K562 (cell line): ENCODE data around the gene IFT52. TPM values are rescaled to one million over a fixed set of nuclear protein-coding genes. Genes with fewer than 3 reads are reported as not detected.
A peak's percentile ranks its signal among the peaks of the same experiment; 100 is the strongest.

Source experiments
- FOXA1 ChIP-seq: fragments of 450-650 bp; IDR thresholded peaks from 2 replicates; pipeline ENCODE4 v1.6.1; 2016; ENCODE audit warnings: mild to moderate bottlenecking, borderline replicate concordance
- MTA2 ChIP-seq: fragments of 450-650 bp; IDR thresholded peaks from 2 replicates; pipeline ENCODE4 v1.6.1; 2016; ENCODE audit warnings: low read depth
- NFE2L1 ChIP-seq: fragments of 450-650 bp; IDR thresholded peaks from 2 replicates; pipeline ENCODE4 v1.6.1; 2016; ENCODE audit warnings: missing genetic modification characterization, low read depth, mild to moderate bottlenecking, missing compliant biosample characterization, moderate library complexity, borderline replicate concordance
- SETDB1 ChIP-seq: IDR thresholded peaks from one replicate; pipeline ENCODE4 v1.6.1; 2012; ENCODE audit warnings: low read length, control low read depth, inconsistent platforms
- TCF7 ChIP-seq: sonication (generic); IDR thresholded peaks from 2 replicates; pipeline ENCODE4 v1.6.1; 2016; ENCODE audit warnings: antibody characterized with exemption, borderline replicate concordance
- ZNF384 ChIP-seq: IDR thresholded peaks from 2 replicates; pipeline ENCODE4 v1.6.1; 2012; ENCODE audit warnings: low read depth, low read length, improper control_type of control experiment
- polyA plus RNA-seq, 8 experiments: library from polyadenylated mRNA; depleted of rRNA in 4 of 8; stranded (reverse) in 5 of 8; unstranded in 3 of 8; fragments of >200 nt; fragmentation: Nextera tagmentation in 2 of 8; fragmentation: Illumina TruSeq in 1 of 8; extraction: Ambion mirVana in 2 of 8; extraction: Trizol in 1 of 8; gene quantifications; 2 replicates each; pipeline versions ENCODE4 v1.2.1 to v1.2.3, GENCODE V29; 2011 to 2014; ENCODE audit warnings: inconsistent platforms in 1 of 8, missing spikeins in 1 of 8
- total RNA-seq, 7 experiments: library from RNA; depleted of rRNA in 6 of 7; stranded (reverse); fragments of >200 nt in 6 of 7; fragmentation: Illumina TruSeq in 2 of 7; extraction: Trizol in 2 of 7; gene quantifications; 2 replicates each; pipeline versions ENCODE4 v1.2.1 to v1.2.3, GENCODE V29; 2011 to 2021; ENCODE audit warnings: low replicate concordance in 1 of 7
- TF ChIP-seq, protein P1 (sequence below): IDR thresholded peaks from 2 replicates; pipeline ENCODE4 v1.6.1; 2011; ENCODE audit not compliant: insufficient read length; ENCODE audit errors: extremely low read depth
- TF ChIP-seq, protein P2 (sequence below): fragments of 450-650 bp; formaldehyde crosslinking; IDR thresholded peaks from 2 replicates; pipeline ENCODE4 v1.4.0; 2020; ENCODE audit warnings: mild to moderate bottlenecking
- TF ChIP-seq, protein P3 (sequence below): fragments of 450-650 bp; IDR thresholded peaks from 2 replicates; pipeline ENCODE4 v1.6.1; 2017; ENCODE audit warnings: antibody characterized with exemption
- TF ChIP-seq, protein P4 (sequence below): fragments of 450-650 bp; conservative IDR thresholded peaks from 2 replicates; pipeline ENCODE4 v1.6.1; 2016; ENCODE audit warnings: missing genetic modification characterization, low read depth, mild to moderate bottlenecking, control low read depth, missing compliant biosample characterization
- TF ChIP-seq, protein P5 (sequence below): sonication (generic); formaldehyde crosslinking; IDR thresholded peaks from 2 replicates; pipeline ENCODE4 v1.8.0; 2022; ENCODE audit warnings: mild to moderate bottlenecking, missing genetic modification reagents
- TF ChIP-seq, protein P6 (sequence below), 2 experiments: fragments of 450-650 bp; IDR thresholded peaks; 2 replicates each; pipeline ENCODE4 v1.6.1; 2018; ENCODE audit warnings: mild to moderate bottlenecking in 2 of 2, low read depth in 1 of 2; ENCODE audit not compliant: partially characterized antibody in 2 of 2

Gene IFT52
- total and polyA plus RNA-seq, 9 of the 15 experiments (the other 6 are each of a cell fraction or from before 2014, with no cell fraction given) = 11.0 to 31.4 (median 20.4) TPM

DNA sequence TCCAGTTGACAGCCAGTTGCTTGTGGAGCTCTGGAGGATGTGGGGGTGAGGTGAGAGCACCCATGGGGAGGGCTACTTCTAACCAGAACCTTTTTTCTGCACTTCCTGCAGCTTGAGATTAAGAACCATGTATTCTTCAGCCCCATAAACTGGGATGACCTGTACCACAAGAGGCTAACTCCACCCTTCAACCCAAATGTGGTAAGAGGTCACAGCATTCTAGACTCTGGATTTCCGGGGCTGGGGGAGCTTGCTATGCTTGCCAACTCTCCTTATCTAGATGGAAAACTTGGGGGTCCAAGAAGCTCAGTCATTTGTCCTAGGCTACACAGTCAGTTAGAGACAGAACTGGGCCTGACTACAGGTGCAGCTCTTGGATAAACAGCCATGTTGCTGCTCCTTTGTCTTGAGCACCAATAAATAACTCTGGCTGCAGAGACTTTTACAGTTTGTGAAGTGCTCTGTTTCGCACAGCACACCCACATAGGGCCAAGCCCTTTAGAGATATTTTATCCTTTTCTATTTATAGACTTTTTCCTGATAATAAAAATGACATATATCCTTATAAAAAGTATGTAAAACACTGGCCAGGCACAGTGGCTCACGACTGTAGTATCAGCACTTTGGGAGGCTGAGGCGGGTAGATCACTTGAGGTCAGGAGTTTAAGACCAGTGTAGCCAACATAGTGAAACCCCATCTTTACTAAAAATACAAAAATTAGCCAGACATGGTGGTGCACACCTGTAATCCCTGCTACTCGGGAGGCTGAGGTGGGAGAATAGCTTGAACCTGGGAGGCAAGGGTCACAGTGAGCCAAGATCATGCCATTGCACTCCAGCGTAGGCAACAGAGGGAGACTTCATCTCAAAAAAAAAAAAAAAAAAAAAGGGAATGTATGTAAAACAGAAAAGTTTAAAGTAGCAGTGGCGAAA, 10.6 kb upstream of the IFT52 start (continued):
- TF ChIP-seq, protein P1, sequence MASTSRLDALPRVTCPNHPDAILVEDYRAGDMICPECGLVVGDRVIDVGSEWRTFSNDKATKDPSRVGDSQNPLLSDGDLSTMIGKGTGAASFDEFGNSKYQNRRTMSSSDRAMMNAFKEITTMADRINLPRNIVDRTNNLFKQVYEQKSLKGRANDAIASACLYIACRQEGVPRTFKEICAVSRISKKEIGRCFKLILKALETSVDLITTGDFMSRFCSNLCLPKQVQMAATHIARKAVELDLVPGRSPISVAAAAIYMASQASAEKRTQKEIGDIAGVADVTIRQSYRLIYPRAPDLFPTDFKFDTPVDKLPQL = no peak
- TF ChIP-seq FOXA1 (no peak), TCF7 (no peak), MTA2 (no peak), ZNF384 (0 out of 2 replicates have a peak, but pooled peaks have one; percentile 27), SETDB1 (no peak), NFE2L1 (tag) (no peak)
- TF ChIP-seq, protein P2, sequence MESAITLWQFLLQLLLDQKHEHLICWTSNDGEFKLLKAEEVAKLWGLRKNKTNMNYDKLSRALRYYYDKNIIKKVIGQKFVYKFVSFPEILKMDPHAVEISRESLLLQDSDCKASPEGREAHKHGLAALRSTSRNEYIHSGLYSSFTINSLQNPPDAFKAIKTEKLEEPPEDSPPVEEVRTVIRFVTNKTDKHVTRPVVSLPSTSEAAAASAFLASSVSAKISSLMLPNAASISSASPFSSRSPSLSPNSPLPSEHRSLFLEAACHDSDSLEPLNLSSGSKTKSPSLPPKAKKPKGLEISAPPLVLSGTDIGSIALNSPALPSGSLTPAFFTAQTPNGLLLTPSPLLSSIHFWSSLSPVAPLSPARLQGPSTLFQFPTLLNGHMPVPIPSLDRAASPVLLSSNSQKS (CRISPR knock-in tag) = no peak
- TF ChIP-seq, protein P3, sequence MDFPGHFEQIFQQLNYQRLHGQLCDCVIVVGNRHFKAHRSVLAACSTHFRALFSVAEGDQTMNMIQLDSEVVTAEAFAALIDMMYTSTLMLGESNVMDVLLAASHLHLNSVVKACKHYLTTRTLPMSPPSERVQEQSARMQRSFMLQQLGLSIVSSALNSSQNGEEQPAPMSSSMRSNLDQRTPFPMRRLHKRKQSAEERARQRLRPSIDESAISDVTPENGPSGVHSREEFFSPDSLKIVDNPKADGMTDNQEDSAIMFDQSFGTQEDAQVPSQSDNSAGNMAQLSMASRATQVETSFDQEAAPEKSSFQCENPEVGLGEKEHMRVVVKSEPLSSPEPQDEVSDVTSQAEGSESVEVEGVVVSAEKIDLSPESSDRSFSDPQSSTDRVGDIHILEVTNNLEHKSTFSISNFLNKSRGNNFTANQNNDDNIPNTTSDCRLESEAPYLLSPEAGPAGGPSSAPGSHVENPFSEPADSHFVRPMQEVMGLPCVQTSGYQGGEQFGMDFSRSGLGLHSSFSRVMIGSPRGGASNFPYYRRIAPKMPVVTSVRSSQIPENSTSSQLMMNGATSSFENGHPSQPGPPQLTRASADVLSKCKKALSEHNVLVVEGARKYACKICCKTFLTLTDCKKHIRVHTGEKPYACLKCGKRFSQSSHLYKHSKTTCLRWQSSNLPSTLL = no peak
- TF ChIP-seq, protein P4, sequence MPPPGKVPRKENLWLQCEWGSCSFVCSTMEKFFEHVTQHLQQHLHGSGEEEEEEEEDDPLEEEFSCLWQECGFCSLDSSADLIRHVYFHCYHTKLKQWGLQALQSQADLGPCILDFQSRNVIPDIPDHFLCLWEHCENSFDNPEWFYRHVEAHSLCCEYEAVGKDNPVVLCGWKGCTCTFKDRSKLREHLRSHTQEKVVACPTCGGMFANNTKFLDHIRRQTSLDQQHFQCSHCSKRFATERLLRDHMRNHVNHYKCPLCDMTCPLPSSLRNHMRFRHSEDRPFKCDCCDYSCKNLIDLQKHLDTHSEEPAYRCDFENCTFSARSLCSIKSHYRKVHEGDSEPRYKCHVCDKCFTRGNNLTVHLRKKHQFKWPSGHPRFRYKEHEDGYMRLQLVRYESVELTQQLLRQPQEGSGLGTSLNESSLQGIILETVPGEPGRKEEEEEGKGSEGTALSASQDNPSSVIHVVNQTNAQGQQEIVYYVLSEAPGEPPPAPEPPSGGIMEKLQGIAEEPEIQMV (tag) = no peak
- TF ChIP-seq, protein P5, sequence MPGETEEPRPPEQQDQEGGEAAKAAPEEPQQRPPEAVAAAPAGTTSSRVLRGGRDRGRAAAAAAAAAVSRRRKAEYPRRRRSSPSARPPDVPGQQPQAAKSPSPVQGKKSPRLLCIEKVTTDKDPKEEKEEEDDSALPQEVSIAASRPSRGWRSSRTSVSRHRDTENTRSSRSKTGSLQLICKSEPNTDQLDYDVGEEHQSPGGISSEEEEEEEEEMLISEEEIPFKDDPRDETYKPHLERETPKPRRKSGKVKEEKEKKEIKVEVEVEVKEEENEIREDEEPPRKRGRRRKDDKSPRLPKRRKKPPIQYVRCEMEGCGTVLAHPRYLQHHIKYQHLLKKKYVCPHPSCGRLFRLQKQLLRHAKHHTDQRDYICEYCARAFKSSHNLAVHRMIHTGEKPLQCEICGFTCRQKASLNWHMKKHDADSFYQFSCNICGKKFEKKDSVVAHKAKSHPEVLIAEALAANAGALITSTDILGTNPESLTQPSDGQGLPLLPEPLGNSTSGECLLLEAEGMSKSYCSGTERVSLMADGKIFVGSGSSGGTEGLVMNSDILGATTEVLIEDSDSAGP (CRISPR knock-in tag) = no peak
- TF ChIP-seq, protein P6, sequence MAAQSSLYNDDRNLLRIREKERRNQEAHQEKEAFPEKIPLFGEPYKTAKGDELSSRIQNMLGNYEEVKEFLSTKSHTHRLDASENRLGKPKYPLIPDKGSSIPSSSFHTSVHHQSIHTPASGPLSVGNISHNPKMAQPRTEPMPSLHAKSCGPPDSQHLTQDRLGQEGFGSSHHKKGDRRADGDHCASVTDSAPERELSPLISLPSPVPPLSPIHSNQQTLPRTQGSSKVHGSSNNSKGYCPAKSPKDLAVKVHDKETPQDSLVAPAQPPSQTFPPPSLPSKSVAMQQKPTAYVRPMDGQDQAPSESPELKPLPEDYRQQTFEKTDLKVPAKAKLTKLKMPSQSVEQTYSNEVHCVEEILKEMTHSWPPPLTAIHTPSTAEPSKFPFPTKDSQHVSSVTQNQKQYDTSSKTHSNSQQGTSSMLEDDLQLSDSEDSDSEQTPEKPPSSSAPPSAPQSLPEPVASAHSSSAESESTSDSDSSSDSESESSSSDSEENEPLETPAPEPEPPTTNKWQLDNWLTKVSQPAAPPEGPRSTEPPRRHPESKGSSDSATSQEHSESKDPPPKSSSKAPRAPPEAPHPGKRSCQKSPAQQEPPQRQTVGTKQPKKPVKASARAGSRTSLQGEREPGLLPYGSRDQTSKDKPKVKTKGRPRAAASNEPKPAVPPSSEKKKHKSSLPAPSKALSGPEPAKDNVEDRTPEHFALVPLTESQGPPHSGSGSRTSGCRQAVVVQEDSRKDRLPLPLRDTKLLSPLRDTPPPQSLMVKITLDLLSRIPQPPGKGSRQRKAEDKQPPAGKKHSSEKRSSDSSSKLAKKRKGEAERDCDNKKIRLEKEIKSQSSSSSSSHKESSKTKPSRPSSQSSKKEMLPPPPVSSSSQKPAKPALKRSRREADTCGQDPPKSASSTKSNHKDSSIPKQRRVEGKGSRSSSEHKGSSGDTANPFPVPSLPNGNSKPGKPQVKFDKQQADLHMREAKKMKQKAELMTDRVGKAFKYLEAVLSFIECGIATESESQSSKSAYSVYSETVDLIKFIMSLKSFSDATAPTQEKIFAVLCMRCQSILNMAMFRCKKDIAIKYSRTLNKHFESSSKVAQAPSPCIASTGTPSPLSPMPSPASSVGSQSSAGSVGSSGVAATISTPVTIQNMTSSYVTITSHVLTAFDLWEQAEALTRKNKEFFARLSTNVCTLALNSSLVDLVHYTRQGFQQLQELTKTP (IDR thresholded peaks at IDR 0.05; ENCODE audit: low read depth in 1 of 2, partially characterized antibody in 2 of 2) = no peak
